Measurements from ENCODE around the gene MS4A6A. TPM values are rescaled to one million over a fixed set of nuclear protein-coding genes. Genes with fewer than 3 reads are reported as not detected.

MS4A6A gene
- total and polyA plus RNA-seq, 9 of the 15 experiments (the other 6 are each of a cell fraction or from before 2014, with no cell fraction given), result 0.57 to 9.5 (median 4.2) TPM

DNA sequence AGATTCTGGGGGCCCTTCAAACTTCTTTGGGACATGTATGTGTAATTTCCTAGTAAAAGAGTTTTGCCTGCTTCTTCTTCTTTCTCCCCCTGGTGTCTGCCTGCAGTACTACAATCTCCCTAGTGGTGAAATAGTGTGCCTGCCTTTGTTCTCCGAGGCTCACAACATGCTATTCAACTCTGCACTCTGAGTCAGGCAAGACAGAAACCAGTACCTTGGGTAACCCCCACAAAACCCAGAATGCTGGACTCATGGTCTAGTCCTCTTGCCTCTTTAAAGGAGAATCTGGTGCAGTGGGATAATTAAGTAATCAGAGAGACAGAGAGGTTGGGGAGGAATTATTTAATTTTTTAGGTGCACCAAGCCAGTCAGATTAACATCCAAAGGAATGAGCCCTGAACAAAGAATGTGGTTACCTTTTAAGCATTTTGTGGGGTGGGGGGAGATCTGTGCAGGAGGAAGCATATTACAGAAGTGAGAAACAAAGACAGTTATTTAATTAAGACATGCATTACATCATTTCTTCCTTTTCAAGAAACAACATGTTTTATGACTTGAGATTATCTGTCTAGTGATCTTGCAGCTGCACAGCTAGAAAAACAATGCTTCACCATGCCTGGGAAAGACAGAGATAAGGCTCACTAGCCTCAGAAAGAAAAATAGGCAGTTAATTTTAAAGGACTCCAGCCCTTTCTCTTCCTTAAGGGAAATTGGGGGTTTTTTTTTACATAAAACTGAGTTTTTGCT is 11.0 kb upstream of the MS4A6A start (continued):
- TF ChIP-seq, protein P1, sequence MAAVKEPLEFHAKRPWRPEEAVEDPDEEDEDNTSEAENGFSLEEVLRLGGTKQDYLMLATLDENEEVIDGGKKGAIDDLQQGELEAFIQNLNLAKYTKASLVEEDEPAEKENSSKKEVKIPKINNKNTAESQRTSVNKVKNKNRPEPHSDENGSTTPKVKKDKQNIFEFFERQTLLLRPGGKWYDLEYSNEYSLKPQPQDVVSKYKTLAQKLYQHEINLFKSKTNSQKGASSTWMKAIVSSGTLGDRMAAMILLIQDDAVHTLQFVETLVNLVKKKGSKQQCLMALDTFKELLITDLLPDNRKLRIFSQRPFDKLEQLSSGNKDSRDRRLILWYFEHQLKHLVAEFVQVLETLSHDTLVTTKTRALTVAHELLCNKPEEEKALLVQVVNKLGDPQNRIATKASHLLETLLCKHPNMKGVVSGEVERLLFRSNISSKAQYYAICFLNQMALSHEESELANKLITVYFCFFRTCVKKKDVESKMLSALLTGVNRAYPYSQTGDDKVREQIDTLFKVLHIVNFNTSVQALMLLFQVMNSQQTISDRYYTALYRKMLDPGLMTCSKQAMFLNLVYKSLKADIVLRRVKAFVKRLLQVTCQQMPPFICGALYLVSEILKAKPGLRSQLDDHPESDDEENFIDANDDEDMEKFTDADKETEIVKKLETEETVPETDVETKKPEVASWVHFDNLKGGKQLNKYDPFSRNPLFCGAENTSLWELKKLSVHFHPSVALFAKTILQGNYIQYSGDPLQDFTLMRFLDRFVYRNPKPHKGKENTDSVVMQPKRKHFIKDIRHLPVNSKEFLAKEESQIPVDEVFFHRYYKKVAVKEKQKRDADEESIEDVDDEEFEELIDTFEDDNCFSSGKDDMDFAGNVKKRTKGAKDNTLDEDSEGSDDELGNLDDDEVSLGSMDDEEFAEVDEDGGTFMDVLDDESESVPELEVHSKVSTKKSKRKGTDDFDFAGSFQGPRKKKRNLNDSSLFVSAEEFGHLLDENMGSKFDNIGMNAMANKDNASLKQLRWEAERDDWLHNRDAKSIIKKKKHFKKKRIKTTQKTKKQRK (IDR thresholded peaks at IDR 0.05; ENCODE audit: borderline replicate concordance, low read depth, low read length), result no peak
- TF ChIP-seq ZNF146 (CRISPR knock-in tag; IDR thresholded peaks at IDR 0.05; ENCODE audit: unreplicated experiment) (no peak), ARNT (IDR thresholded peaks at IDR 0.05) (no peak), ETV5 (CRISPR knock-in tag; IDR thresholded peaks at IDR 0.05; ENCODE audit: low read depth) (no peak), ZNF311 (CRISPR knock-in tag; IDR thresholded peaks at IDR 0.05) (no peak), FOS (IDR thresholded peaks at IDR 0.05; ENCODE audit: extremely low read depth, insufficient read length) (no peak), PML (IDR thresholded peaks at IDR 0.05; ENCODE audit: low read length) (0 out of 2 replicates have a peak, but pooled peaks have one; percentile 35), EP300 (IDR thresholded peaks at IDR 0.05; ENCODE audit: low read length) (peak; percentile 72), CBX3 (IDR thresholded peaks at IDR 0.05; ENCODE audit: borderline replicate concordance in 1 of 2, low read length in 2 of 2) (peak in 1 of 2 experiments; percentile 67; a peak in 2 of 3 replicates), MEF2A (IDR thresholded peaks at IDR 0.05; ENCODE audit: control insufficient read depth, low read depth, low read length) (no peak), RAD51 (IDR thresholded peaks at IDR 0.05; ENCODE audit: borderline replicate concordance, low read depth) (no peak), MAFF (IDR thresholded peaks at IDR 0.05; ENCODE audit: low read length) (no peak), GABPA (tag; conservative IDR thresholded peaks at IDR 0.05; ENCODE audit: low read depth) (peak; percentile 30; the same call in 1 of the 2 replicates), CBFA2T3 (IDR thresholded peaks at IDR 0.05) (peak; percentile 81), CCAR2 (IDR thresholded peaks at IDR 0.05; ENCODE audit: low read depth, low read length) (no peak)
- TF ChIP-seq, protein P2, sequence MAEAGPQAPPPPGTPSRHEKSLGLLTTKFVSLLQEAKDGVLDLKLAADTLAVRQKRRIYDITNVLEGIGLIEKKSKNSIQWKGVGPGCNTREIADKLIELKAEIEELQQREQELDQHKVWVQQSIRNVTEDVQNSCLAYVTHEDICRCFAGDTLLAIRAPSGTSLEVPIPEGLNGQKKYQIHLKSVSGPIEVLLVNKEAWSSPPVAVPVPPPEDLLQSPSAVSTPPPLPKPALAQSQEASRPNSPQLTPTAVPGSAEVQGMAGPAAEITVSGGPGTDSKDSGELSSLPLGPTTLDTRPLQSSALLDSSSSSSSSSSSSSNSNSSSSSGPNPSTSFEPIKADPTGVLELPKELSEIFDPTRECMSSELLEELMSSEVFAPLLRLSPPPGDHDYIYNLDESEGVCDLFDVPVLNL (CRISPR knock-in tag; IDR thresholded peaks at IDR 0.05; ENCODE audit: low read depth), result no peak
- TF ChIP-seq, protein P3, sequence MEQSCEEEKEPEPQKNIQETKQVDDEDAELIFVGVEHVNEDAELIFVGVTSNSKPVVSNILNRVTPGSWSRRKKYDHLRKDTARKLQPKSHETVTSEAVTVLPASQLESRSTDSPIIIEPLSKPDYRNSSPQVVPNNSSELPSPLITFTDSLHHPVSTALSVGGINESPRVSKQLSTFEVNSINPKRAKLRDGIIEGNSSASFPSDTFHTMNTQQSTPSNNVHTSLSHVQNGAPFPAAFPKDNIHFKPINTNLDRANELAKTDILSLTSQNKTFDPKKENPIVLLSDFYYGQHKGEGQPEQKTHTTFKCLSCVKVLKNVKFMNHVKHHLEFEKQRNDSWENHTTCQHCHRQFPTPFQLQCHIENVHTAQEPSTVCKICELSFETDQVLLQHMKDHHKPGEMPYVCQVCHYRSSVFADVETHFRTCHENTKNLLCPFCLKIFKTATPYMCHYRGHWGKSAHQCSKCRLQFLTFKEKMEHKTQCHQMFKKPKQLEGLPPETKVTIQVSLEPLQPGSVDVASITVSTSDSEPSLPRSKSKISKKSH (CRISPR knock-in tag; IDR thresholded peaks at IDR 0.05), result no peak
- TF ChIP-seq, protein P4, sequence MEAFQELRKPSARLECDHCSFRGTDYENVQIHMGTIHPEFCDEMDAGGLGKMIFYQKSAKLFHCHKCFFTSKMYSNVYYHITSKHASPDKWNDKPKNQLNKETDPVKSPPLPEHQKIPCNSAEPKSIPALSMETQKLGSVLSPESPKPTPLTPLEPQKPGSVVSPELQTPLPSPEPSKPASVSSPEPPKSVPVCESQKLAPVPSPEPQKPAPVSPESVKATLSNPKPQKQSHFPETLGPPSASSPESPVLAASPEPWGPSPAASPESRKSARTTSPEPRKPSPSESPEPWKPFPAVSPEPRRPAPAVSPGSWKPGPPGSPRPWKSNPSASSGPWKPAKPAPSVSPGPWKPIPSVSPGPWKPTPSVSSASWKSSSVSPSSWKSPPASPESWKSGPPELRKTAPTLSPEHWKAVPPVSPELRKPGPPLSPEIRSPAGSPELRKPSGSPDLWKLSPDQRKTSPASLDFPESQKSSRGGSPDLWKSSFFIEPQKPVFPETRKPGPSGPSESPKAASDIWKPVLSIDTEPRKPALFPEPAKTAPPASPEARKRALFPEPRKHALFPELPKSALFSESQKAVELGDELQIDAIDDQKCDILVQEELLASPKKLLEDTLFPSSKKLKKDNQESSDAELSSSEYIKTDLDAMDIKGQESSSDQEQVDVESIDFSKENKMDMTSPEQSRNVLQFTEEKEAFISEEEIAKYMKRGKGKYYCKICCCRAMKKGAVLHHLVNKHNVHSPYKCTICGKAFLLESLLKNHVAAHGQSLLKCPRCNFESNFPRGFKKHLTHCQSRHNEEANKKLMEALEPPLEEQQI (IDR thresholded peaks at IDR 0.05), result peak; percentile 66; the same call in 1 of the 2 replicates

Data from K562 (cell line).